DLD1 (cell line): ENCODE results near the gene PLEKHH2.
"Not testable (repeated sequence)": the region's sequence is repeated elsewhere in the genome, so short reads cannot be mapped to it uniquely, and the experiment has no call there.

Experiments
- in situ Hi-C: cut with HindIII; loops from 2 replicates; pipeline ENCODE4 v1.10.0; 2017; ENCODE audit warnings: low sequenced_read_pairs

The PLEKHH2 gene

GRCh38 chr2:43636153-43636552 is 907 bp upstream of the PLEKHH2 start:
- in situ Hi-C loops, result not testable (repeated sequence)

GRCh38 chr2:43636621-43637020 is 439 bp upstream of the PLEKHH2 start:
- in situ Hi-C loops, result no loop called here

DNA sequence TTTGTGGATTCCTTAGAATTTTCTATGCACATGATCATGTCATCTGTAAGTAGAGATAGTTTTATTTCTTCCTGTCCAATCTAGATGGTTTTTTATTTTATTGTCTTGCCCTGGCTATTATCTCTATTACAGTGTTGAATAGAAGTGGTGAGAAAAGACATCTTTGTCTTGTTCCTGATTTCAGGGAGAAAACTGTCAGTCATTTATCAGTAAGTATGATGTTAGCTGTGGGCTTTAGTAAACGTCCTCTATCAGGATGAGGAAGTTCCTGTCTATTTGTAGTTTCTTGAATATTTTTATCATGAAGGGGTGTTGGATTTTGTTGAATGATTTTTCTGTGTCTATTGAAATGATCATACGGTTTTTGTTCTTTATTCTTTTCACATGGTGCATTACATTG is 5.3 kb downstream of the PLEKHH2 start:
- in situ Hi-C loops, result no loop called here

DNA sequence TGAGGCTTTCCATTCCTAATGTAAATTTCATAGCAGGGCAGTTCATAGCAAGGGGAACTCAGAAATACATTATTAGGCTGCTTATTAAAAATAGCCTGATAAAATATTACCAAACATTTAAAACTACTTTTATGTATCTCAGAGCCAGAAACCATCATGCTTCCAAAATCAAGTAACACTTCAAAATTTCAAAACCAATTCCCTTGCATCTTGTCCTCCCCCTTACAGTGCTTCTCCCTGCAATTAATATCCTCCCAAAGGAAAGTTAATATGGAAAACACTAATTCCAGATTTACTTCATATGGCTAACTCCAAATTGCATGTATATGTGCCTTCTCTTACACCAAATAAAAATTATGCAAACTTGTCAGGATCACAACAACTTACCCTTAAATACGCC is 6.6 kb downstream of the PLEKHH2 start:
- in situ Hi-C loops, result no loop called here

GRCh38 chr2:43648994-43649701 is 12.1 kb downstream of the PLEKHH2 start:
- in situ Hi-C loops, result no loop called here

- in situ Hi-C loops, result no loop called here
Observed at GRCh38 chr2:43653506-43653905, 16.4 kb downstream of the PLEKHH2 start.

- in situ Hi-C loops, result no loop called here
Observed at GRCh38 chr2:43657241-43657640, 20.2 kb downstream of the PLEKHH2 start.

DNA sequence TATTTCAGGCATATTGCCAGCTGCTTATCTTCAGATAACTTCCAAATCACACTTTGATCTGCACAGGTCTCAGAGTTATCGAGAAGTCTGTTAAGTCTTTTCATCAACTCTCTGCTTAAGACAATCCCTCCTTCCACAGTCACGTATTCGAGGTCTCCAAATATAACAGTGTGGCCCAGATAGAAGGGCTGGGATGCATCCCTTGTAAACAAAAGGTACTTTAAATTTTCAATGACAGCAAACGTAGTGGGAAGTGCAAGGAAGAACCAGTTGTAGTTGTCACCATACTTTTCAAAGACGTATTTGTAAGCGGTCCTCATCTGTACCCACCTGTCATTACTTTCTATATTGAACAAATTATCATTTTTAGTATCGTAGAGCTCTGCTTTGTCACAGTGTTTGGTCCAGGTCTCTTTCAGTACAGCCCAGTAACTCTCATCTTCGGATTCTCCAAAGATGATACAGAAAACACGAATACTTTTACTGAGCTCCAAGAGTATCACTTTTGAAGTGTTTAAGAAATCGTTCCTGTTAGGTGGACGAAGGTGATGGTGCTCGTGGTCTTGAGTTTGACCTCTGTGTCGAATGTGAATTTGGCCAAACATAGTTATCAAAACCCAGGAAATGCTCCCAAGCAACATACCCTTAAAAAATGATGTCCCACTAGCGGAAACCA is 38.7 kb downstream of the PLEKHH2 start:
- in situ Hi-C loops, result no loop called here

- in situ Hi-C loops, result no loop called here
Observed at GRCh38 chr2:43676322-43677050, 39.4 kb downstream of the PLEKHH2 start, which contains the start of gene C1GALT1C1L. TSS of gene C1GALT1C1L (minus strand) at chr2:43676429. CDS start at chr2:43676322, 107 bp downstream.

GRCh38 chr2:43677783-43678182 is 40.7 kb downstream of the PLEKHH2 start:
- in situ Hi-C loops, result not testable (repeated sequence)

GRCh38 chr2:43685357-43685756 is 48.3 kb downstream of the PLEKHH2 start:
- in situ Hi-C loops, result no loop called here

GRCh38 chr2:43689999-43690398 is 52.9 kb downstream of the PLEKHH2 start:
- in situ Hi-C loops, result no loop called here

GRCh38 chr2:43692428-43692994 is 55.5 kb downstream of the PLEKHH2 start:
- in situ Hi-C loops, result no loop called here

DNA sequence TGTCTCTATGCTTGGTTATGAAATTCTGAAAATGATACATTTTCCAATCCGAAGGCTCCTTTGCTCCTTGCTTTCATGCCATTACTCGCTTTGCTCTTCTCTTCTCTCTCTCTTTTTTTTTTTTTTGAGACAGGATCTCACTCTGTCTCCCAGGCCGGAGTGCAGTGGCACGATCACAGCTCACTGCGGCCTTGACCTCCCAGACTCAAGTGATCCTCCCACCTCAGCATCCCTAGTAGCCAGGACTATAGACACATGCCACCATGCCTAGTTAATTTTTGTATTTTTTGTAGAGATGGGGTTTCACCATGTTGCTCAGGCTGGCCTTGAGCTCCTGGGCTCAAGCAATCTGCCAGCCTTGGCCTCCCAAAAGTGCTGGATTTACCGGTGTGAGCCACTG is 61.1 kb downstream of the PLEKHH2 start:
- in situ Hi-C loops, result not testable (repeated sequence)

DNA sequence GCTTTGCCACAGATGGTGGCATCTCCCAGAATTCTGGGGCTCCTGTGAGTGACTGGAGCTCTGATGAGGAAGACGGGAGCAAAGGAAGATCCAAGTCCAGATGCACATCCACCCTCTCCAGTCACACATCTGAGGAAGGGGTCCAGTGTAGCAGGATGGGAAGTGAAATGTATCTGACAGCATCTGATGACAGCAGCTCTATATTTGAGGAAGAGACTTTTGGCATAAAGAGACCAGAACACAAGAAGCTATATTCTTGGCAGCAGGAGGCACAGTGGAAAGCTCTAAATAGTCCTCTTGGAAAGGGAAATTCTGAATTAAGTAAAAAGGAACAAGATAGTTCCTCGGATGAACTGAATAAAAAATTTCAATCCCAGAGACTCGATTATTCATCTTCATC is 62.7 kb downstream of the PLEKHH2 start:
- in situ Hi-C loops, result no loop called here

DNA sequence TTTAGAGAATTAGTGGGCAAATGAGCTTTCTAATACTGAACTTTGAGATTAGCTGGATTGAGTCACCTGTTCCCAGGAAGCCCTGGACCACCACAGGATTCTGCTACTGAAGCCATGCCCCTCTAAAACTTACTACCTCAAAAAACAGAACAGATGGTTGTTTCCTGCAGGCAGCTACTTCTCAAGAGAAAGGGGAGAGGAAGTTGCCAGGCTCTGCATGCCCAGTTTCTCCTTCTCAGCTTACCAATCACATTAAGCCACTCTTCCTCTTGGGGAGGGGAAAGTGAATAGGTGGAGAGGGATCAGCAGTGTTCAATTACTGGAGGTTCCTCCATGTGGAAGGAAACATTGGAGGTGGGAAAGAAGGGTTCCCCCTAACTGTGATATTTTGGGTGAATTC is 64.1 kb downstream of the PLEKHH2 start:
- in situ Hi-C loops, result no loop called here

DNA sequence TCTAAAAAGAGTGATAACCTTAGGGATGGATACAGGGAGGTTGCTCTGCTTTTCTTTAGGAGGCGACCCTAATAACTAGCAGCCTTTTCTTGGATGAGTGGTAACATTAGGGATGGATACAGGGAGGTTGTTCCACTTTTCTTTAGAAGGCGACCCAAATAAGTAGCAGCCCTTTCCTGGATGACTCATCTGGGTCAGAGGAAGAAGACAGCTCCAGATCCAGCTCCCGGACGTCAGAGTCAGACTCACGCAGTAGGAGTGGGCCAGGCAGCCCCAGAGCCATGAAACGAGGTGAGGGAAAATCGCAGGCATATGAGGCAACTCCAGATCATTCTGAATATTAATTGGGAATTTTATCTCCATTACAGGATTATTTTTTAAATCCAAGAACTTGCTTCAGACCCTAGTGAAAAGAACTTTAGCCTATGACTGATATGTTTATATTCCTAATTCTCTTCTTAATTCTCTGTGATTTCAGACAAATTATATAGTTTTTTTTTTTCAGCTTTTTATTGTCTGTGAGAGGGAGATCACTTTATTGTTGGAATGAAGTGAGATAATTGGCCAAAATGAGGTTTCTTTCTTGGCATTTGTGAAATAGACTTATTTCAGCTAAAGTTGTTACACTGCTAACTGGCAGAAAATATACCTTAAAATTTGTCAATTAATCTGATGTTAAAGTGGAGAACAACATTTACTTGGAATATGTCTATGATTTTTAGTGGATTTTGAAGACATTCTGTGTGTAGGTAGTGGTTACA is 70.4 kb downstream of the PLEKHH2 start:
- in situ Hi-C loops, result no loop called here

DNA sequence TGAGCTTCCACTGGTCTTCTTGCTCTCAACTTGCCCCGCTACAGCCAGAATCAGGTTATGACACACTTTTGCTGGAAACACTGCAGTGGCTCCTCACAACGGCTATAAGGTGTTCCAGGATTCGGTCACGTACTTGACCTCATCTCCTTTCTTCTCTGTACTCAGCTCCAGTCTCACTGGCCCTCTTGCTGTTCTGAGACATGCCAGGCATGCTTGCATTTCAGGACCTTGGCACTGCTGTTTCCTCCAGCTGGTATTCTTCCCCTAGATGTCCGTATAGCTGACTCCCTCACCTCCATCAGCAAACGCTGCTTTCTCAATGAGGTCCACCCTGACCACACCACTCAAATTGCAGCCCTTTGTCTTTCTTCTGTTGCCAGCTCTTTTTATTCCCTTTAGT is 71.1 kb downstream of the PLEKHH2 start:
- in situ Hi-C loops, result no loop called here

GRCh38 chr2:43708891-43709290 is 71.8 kb downstream of the PLEKHH2 start:
- in situ Hi-C loops, result no loop called here

GRCh38 chr2:43710866-43711265 is 73.8 kb downstream of the PLEKHH2 start:
- in situ Hi-C loops, result no loop called here

DNA sequence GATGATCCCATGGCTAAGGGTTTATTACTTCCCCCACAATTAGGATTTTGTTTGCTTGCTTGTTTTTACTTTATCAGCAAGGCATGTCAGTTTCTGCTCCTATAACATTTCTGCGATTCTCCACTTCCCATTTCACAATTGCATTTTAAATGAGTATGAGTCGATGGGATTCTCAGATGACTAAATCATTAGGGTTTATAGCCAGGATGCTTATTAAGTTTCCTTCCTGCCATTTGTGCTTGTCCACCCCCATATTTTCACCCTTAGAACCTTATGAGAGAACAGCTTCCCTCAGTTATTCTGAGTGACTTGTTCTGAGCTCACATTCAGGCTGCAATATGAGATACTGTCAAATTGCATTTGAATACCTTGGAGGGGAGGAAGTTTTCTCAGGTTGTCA is 77.1 kb downstream of the PLEKHH2 start:
- in situ Hi-C loops, result no loop called here
